ENCODE results near the gene ACOX3. TPM values are rescaled to one million over a fixed set of nuclear protein-coding genes. Genes with fewer than 3 reads are reported as not detected.

ACOX3 gene
- total and polyA plus RNA-seq, 2 of the 8 experiments (the other 6 are each of a cell fraction or from before 2014, with no cell fraction given) = 2.5 to 9.9 TPM

DNA sequence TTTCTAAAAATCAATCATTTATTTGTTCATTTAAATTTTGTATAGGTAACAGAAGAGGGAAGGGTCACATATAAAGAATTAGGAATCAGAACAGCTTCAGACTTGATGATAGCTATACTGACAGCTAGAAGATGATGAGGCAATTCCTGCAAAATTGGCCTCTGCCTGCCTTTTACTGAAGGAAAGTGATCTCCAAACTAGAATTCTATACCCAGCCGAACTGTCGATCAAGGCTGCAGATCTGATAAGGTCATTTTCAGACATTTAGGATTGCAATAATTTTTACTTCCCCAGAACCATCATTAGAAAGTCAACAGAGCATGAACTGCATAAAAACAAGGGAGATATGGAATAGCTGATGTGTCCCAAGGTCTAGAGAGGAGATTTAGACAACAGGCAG lies 104.7 kb downstream of the ACOX3 start:
- Histone ChIP-seq H3K4ac (replicated peaks; ENCODE audit: insufficient read length, low read depth, low read length) (no peak overlapping the region), H4K20me1 (replicated peaks in 1 of 2; ENCODE audit: control insufficient read depth in 1 of 2, insufficient read depth in 2 of 2, low read length in 2 of 2) (no peaks in the 10 kb centered on the region), H3K79me1 (ENCODE audit: low read depth, low read length) (no peaks in the 10 kb centered on the region), H2AK5ac (ENCODE audit: low read depth, low read length) (no peak overlapping the region), H3K23me2 (ENCODE audit: low read depth, low read length) (no peaks in the 10 kb centered on the region), H3K79me2 (ENCODE audit: control insufficient read depth in 1 of 2, insufficient read depth in 2 of 2, low read length in 2 of 2) (no peaks in the 10 kb centered on the region), H2BK15ac (ENCODE audit: low read length) (no peak overlapping the region), H3K56ac (replicated peaks; ENCODE audit: insufficient read length, low read depth, low read length) (no peak overlapping the region), H3K27me3 (replicated peaks in 1 of 4; ENCODE audit: control insufficient read depth in 3 of 4, extremely low read depth in 1 of 4, insufficient read depth in 3 of 4, low read length in 3 of 4) (no peaks in the 10 kb centered on the region), H2BK120ac (replicated peaks; ENCODE audit: low read depth, low read length) (no peak overlapping the region), H3K23ac (ENCODE audit: insufficient read length) (no peak overlapping the region), H2BK20ac (ENCODE audit: low read length) (no peak overlapping the region), H3K36me3 (ENCODE audit: control insufficient read depth in 2 of 4, insufficient read depth in 4 of 4, low read length in 3 of 4) (no peaks in the 10 kb centered on the region), H2AFZ (ENCODE audit: low read length) (no peak overlapping the region), H4K91ac (replicated peaks; ENCODE audit: insufficient read length, low read length) (no peak overlapping the region), H3K9ac (replicated peaks in 1 of 4; ENCODE audit: extremely low read depth in 1 of 4, low read depth in 3 of 4, low read length in 3 of 4) (no peak overlapping the region), H4K5ac (ENCODE audit: insufficient read length, low read depth, low read length) (no peak overlapping the region), H3K4me3 (ENCODE audit: extremely low read depth in 1 of 4, insufficient read depth in 2 of 4, low read depth in 3 of 4, low read length in 4 of 4) (no peak overlapping the region), H2BK5ac (ENCODE audit: low read depth, low read length) (no peak overlapping the region), H3K4me1 (replicated peaks in 1 of 4; ENCODE audit: control insufficient read depth in 3 of 4, insufficient read depth in 4 of 4, low read length in 3 of 4) (0 out of 7 replicates have a peak, but pooled peaks cover 0 to 2% (median 0%) of the 10 kb centered on the region in 4 experiments), H4K8ac (ENCODE audit: extremely low read depth, insufficient read depth, low read length) (no peak overlapping the region), H3K18ac (ENCODE audit: extremely low read depth, low read length) (no peak overlapping the region), H2BK12ac (ENCODE audit: low read depth, low read length) (no peak overlapping the region), H3K14ac (ENCODE audit: insufficient read length) (no peak overlapping the region), H3K27ac (ENCODE audit: low read depth, low read length) (no peak overlapping the region), H3K4me2 (ENCODE audit: insufficient read depth in 1 of 2, low read depth in 2 of 2, low read length in 2 of 2) (no peak overlapping the region), H3K9me3 (ENCODE audit: insufficient read depth in 2 of 2, low read depth in 1 of 2, low read length in 1 of 2) (peaks cover 0 to 4% of the 10 kb centered on the region in 2 experiments; a peak in 1 of 4 replicates)
- DNase-seq (ENCODE audit: low read depth in 1 of 2, low spot score in 2 of 2) = no peak
- no peak for FAIRE-seq
- TF ChIP-seq EP300 (IDR thresholded peaks at IDR 0.05; ENCODE audit: borderline replicate concordance in 1 of 2, low read depth in 2 of 2, low read length in 2 of 2) (no peak), CHD1 (IDR thresholded peaks at IDR 0.05; ENCODE audit: low read depth, low read length) (no peak), RBBP5 (IDR thresholded peaks at IDR 0.05; ENCODE audit: borderline replicate concordance, low read depth, low read length) (no peak), SP4 (IDR thresholded peaks at IDR 0.05; ENCODE audit: low read length) (no peak), GTF2F1 (IDR thresholded peaks at IDR 0.05; ENCODE audit: borderline replicate concordance, low read depth, low read length) (no peak), TCF12 (IDR thresholded peaks at IDR 0.05; ENCODE audit: low read depth, low read length) (no peak), JUN (IDR thresholded peaks at IDR 0.05; ENCODE audit: low read depth, low read length) (no peak)
- 90% methylated on average over 2 of the region's 2 CpGs; no CpG with 5 or more reads in 1 of the 2 experiments for WGBS, 2 experiments (ENCODE audit: extremely low coverage in 1 of 2, insufficient coverage in 1 of 2, insufficient read length in 1 of 2, insufficient replicate concordance in 2 of 2, low coverage in 1 of 2, low lambda C conversion rate in 2 of 2, missing lambda C conversion rate in 1 of 2)
- ChIA-PET POLR2A (ENCODE audit: partially characterized antibody) (no interaction called here), CTCF (ENCODE audit: partially characterized antibody) (interaction anchor here (1.0 to 1.1 kb wide), 2 partner anchors 16 to 22 kb away, joined by 3 to 4 read pairs; no protein-coding TSS in a partner anchor)
